HG03442 (cell line): ENCODE results near the gene VIL1.
A peak's percentile ranks its signal among the peaks of the same experiment; 100 is the strongest.

ENCODE experiments used
- ATAC-seq: cut with Tn5 transposase; IDR thresholded peaks from one replicate; pipeline ENCODE4 v1.9.1; 2021; ENCODE audit warnings: mild to moderate bottlenecking, moderate library complexity; ENCODE audit not compliant: unreplicated experiment

Gene VIL1

DNA sequence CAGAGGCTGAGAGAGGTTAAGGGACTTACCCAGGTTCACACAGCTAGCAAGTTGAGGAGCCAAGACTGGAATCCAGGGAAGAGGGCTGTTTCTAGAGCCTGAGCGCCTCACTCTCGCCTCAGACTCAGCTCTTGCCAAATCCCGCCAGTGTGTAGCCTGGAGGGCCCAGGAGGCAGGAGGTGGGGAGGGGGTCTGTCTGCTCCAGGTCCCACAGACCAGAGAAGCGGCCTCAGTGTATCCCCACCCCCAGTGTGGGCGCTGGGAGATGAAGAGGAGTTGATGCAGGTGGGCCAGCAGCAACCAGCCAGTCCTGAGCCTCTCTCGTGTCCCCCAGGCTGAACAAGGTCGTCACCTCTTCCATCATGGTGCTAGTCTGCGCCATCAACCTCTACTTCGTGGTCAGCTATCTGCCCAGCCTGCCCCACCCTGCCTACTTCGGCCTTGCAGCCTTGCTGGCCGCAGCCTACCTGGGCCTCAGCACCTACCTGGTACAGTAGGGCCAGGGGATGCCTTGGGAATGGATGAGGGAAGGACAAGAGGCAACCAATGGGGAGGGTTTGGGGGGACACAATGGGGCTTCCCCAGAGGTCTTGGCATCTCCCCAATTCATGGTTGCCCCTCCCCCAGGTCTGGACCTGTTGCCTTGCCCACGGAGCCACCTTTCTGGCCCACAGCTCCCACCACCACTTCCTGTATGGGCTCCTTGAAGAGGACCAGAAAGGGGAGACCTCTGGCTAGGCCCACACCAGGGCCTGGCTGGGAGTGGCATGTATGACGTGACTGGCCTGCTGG lies 24.4 kb upstream of the VIL1 start:
- ATAC-seq: no peak

DNA sequence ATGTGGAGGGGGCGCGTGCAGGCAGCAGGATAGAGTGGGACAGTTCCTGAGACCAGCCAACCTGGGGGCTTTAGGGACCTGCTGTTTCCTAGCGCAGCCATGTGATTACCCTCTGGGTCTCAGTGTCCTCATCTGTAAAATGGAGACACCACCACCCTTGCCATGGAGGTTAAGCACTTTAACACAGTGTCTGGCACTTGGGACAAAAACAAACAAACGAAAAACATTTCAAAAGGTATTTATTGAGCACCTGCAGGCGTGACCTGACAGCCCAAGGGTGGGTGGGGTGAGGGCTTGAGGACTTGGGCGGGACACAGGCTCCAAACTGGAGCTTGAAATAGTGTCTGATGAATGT lies 23.9 kb upstream of the VIL1 start:
- ATAC-seq: no peak

DNA sequence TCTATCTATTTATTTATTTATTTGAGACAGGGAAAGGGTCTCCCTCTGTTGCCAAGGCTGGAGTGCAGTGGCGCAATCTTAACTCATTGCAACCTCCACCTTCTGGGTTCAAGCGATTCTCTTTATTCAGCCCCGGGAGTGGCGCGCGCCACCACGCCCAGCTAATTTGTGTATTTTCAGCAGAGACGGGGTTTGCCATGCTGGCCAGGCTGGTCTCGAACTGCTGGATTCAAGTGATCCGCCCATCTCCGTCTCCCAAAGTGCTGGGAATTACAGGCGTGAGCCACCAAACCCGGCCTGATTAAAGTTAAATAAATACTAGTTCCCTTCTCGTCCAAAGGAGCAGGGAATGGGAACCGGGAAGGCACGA lies 23.5 kb upstream of the VIL1 start:
- no peak for ATAC-seq

DNA sequence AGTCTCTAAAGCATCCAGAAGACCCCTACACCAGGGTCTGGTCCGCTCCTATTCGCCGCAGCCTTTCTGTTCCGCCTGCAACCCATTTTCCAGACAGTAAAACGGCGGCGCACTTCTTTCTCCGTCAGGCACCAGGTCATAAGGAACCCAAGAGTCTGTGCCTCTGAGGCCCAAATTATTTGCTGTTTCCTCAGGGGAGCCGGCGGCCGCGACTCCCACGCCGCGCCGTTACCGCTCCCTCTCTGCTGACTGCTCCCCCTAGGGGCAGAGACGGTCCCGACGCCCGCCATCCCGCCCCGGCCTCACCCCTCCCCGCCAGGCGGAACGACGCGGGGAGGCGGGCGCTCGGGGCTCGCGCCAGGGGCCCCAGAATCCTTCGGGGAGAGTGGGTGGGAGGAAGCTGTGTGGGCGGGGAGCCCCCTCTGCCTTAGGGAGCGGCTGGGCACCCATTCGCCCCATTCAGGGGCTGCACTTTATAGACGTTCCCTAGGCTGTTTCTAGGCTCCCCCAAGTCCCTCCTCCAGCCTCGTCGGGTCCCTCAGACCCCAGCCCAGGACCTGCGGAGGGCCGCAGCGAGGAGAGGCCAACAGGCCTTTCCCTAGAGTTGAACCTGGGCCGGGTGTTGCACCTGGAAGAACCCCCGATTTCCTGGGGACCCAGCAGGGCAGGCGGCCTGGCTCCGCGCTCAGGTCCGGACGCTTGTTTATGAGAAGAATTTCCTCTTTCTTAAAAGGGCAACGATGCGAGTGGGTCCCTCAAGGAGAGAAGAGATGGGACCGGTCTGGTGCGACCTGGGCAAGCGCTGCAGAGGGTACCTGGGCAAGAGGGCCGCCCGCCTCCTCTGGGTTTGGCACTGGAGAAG lies 22.9 kb upstream of the VIL1 start:
- peak; percentile 45 for ATAC-seq

DNA sequence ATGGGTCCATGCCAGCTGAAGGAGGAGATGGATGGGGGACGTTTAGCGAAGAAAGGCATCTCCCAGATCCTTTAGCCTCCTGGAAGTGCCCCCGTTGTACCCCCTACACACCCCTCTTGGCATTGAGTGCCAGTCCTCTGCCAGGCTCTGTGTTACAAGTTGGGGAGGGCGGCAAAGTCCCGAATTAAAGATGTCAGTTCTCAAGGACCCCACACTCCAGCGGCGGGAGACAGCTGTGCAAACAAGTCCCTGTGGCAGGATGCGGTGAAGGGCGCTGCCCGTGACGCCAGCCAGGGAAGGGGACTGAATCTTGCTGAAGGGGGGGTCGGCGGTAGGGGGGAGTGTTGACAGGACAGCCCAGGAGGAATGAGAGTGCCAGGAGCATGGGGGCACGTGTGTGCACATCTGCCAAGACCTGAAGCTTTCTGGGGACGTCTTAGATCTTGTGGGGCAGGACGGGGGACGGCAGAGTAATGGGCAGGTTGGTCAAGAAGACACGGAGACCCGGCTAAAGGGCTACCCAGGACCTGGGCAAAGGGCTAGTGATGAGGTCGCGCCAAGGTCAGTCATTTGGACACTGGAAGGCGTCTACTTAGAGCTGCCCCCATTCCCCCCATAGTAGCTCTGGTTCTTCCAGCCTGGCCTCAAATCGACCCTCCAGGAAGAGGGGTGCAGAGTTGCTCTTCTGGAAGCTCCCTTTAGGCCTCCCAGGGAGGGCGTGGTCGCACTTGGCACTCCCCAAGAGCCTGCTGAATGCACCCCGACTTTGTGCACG lies 22.0 kb upstream of the VIL1 start:
- no peak for ATAC-seq

DNA sequence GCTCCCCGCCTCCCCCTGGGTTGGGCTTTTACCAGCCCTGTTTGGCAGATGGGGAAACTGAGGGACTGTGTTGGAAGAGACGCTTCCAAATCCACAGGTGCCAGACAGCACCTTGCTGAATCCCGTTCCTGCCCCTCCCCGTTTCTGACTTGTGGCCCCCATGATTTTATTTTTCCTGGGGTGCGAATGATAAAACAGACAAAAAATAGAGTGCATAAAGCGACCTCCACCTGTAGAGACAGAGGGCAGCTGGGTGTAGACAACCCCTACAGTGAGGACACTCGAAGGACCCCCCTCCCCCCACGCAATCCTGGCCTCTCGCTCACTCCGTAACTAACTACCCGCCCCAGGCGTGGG lies 21.5 kb upstream of the VIL1 start:
- no peak for ATAC-seq

DNA sequence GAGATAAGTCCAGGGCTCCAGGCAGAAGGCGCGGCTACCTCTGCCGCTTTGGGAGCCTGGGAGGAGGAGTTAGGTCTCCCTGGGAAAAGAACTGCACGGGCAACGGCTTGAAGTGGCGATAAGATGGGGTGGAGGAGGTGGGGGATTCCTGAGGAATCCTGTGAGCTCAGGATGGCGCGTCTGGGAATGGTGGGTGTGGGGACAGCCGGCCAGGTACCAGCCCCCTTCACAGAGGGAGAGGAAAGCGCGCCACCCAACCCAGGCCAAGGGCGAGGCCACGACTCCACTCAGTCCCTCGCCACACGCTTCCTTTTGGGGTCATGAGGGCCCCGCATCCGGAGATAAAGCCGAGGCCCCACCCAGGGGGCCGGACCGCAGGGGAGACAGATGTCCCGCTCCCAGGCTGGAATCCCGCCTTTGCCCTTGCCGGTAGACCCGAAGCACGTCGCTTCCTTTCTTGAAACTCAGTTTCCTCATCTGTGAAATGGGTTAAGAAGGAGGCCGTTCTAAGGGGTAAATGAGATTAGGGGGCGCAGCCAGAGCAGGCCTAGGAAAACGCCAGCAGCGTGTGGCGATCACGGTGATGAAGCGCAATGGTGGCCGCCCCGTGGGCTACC lies 21.0 kb upstream of the VIL1 start:
- ATAC-seq: peak; percentile 18

DNA sequence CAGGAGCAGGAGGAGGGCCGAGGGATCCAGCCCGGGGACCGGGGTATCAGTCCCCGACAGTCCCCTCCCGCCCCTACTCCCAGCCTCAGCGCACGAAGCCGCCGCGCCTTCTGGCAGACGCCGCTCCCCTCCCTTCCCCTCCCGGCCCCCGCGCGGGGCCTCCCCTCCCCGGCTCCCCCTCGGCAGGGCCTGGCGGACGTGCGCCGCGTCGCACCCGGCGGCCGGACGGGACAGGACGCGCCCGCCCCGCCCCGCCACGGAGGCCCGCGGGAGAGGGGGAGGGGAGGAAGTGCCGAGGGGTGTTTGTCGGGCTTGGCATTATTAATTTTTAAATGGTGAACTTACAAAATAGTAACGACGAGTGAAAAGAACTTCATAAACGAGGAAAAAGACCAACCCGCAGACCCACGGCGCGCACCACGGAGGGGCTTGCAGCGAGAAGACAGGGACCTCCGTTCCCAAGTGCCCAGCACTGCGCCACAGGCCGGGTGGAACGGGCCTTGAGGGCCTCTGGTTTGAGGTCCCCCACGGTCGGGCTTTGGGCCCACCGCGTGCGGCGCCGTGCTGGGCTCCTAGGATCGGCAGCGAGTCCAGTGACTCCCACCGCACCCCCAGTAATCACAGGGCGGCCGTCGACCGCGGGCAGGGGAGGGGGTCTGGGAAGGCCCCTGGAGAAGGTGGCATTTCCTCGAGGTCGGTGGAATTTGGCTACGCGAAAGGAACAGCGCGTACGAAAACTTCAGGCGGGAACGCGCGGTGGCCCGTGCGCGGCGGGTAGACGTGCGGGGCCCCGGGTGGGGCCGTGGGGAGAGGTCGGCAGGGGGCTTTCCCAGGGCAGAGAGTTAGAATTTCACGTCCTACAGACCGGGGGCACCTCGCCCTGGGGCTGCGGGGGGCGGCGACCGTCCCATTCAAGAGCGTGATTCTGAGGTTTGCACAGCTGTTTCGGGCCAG lies 20.2 kb upstream of the VIL1 start:
- ATAC-seq: peak; percentile 21

- ATAC-seq: peak; percentile 40
Observed at GRCh38 chr2:218399391-218400166, 19.3 kb upstream of the VIL1 start, which contains the start of gene CTDSP1. TSS of gene CTDSP1 (plus strand) at chr2:218399868. CDS start at chr2:218400091, 223 bp downstream.

GRCh38 chr2:218400167-218400929 lies 18.6 kb upstream of the VIL1 start:
- ATAC-seq: no peak

GRCh38 chr2:218400930-218401881 lies 17.7 kb upstream of the VIL1 start:
- ATAC-seq: no peak

DNA sequence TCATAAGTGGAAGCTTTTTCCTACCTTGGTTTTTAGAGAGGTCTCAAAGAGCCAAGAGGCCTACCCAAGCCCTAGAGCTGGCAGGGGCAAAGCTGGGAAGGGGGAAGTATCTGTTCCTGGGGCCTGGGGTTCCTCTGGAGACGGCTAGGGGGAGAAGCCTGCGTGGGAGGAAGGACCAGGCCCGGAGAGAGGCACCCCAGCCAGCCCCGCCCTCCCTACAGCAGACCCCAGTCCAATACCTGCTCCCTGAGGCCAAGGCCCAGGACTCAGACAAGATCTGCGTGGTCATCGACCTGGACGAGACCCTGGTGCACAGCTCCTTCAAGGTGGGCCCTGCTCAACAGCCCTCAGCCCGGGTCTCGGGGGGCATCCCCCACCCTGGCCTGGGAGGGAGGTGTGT lies 17.0 kb upstream of the VIL1 start:
- ATAC-seq: no peak

- ATAC-seq: no peak
Observed at GRCh38 chr2:218402491-218402901, 16.4 kb upstream of the VIL1 start.

DNA sequence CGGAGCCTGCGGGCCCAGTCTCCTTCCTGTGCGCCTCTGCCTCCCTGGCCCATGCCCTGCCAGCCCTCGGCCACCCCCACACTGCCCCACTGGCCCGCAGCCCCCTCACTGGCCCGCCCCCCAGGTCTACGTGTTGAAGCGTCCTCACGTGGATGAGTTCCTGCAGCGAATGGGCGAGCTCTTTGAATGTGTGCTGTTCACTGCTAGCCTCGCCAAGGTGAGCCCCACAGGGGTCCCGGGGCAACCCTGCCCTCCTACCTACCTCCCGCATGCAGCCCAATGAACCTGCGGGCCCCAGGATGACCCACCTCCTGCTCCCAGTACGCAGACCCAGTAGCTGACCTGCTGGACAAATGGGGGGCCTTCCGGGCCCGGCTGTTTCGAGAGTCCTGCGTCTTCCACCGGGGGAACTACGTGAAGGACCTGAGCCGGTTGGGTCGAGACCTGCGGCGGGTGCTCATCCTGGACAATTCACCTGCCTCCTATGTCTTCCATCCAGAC lies 16.0 kb upstream of the VIL1 start:
- no peak for ATAC-seq

GRCh38 chr2:218403810-218404209 lies 15.1 kb upstream of the VIL1 start:
- ATAC-seq: no peak

GRCh38 chr2:218404351-218405085 lies 14.4 kb upstream of the VIL1 start:
- ATAC-seq: no peak
